Prostate gland (tissue), 2 donors: ENCODE data around the gene GMDS. TPM values are rescaled to one million over a fixed set of nuclear protein-coding genes. Genes with fewer than 3 reads are reported as not detected.

Experiments used
- DNase-seq: peaks from one replicate; pipeline ENCODE4 v3.0.0-alpha.2; 2019; ENCODE audit warnings: low spot score
- H3K27ac ChIP-seq, 2 donors: fragments of 200-600 bp; sonication (generic); 2 replicates each; pipeline ENCODE4 v1.5.1; 2017 to 2019
- H3K27me3 ChIP-seq: fragments of 200-600 bp; sonication (generic); replicated peaks from 2 replicates; pipeline ENCODE4 v1.5.1; 2019; ENCODE audit not compliant: insufficient read depth
- H3K36me3 ChIP-seq, 2 donors: fragments of 200-600 bp; sonication (generic); 1 replicate in 1 of 2; 2 replicates in 1 of 2; pipeline versions ENCODE4 v1.5.1 to v1.8.1; 2017 to 2019
- H3K4me1 ChIP-seq: fragments of 200-600 bp; sonication (generic); replicated peaks from 2 replicates; pipeline ENCODE4 v1.5.1; 2019
- H3K4me3 ChIP-seq, 2 donors: fragments of 200-600 bp; sonication (generic); 2 replicates each; pipeline ENCODE4 v1.5.1; 2017 to 2019
- H3K9me3 ChIP-seq: fragments of 200-600 bp; sonication (generic); 2 replicates; pipeline ENCODE4 v1.5.1; 2017
- CTCF ChIP-seq, 4 experiments: fragments of 200-600 bp in 2 of 4; fragments of 450-650 bp in 2 of 4; sonication (generic) in 2 of 4; IDR thresholded peaks; 1 replicate in 3 of 4; 2 replicates in 1 of 4; pipeline ENCODE4 v1.5.1; 2016 to 2019; ENCODE audit warnings: antibody characterized with exemption in 4 of 4, mild to moderate bottlenecking in 2 of 4, moderate library complexity in 2 of 4
- POLR2A ChIP-seq: fragments of 450-650 bp; IDR thresholded peaks from one replicate; pipeline ENCODE4 v1.6.1; 2016; ENCODE audit warnings: antibody characterized with exemption, mild to moderate bottlenecking
- POLR2AphosphoS5 ChIP-seq: sonication (generic); formaldehyde crosslinking; IDR thresholded peaks from one replicate; pipeline ENCODE4 v1.6.1; 2017; ENCODE audit warnings: antibody characterized with exemption
- WGBS: methylation state at CpG from one replicate; pipeline ENCODE4 v1.1.5; 2018; 5-methylcytosine and 5-hydroxymethylcytosine counted together
- intact Hi-C: fragments of 100-400 bp; cut with DNase I; formaldehyde crosslinking; loops from one replicate; pipeline ENCODE4 v1.14.2; 2022
- total RNA-seq, 2 donors: library from RNA; depleted of rRNA; stranded (reverse); fragments of >200 nt; gene quantifications; one replicate each; pipeline ENCODE4 v1.1.0, GENCODE V29; 2016

The GMDS gene
- total RNA-seq, 2 donors from 2014 or later, result 24.9 to 29.9 TPM

GRCh38 chr6:1950631-1951030, 294.8 kb downstream of the GMDS start:
- Histone ChIP-seq H3K27me3 (no peaks in the 10 kb centered on the region), H3K9me3 (no peaks in the 10 kb centered on the region), H3K4me3 (no peak overlapping the region), H3K4me1 (no peaks in the 10 kb centered on the region), H3K27ac (no peak overlapping the region), H3K36me3 (no peaks in the 10 kb centered on the region)
- TF ChIP-seq POLR2A (no peak), CTCF (IDR thresholded peaks at IDR 0.05) (no peak), POLR2AphosphoS5 (no peak)
- WGBS, result 94% methylated on average over 6 of the region's 6 CpGs
- DNase-seq, result no peak
- intact Hi-C loops, result no loop called here

- no peak for DNase-seq
- no peaks in the 10 kb centered on the region for H3K4me1 ChIP-seq
- WGBS, result 96% methylated on average over 2 of the region's 2 CpGs
- no peak overlapping the region for H3K27ac ChIP-seq
- no peak overlapping the region for H3K4me3 ChIP-seq
- TF ChIP-seq POLR2A (no peak), POLR2AphosphoS5 (no peak), CTCF (IDR thresholded peaks at IDR 0.05) (no peak)
- intact Hi-C loops, result no loop called here
- H3K9me3 ChIP-seq, result no peaks in the 10 kb centered on the region
- no peaks in the 10 kb centered on the region for H3K27me3 ChIP-seq
- H3K36me3 ChIP-seq, result no peaks in the 10 kb centered on the region
Observed at GRCh38 chr6:1949538-1949937, 295.9 kb downstream of the GMDS start.

- H3K27ac ChIP-seq, result no peak overlapping the region
- 98% methylated on average over 4 of the region's 4 CpGs for WGBS
- no peaks in the 10 kb centered on the region for H3K36me3 ChIP-seq
- H3K4me3 ChIP-seq, result no peak overlapping the region
- no peak for TF ChIP-seq POLR2A
- no peak for TF ChIP-seq CTCF (IDR thresholded peaks at IDR 0.05)
- TF ChIP-seq POLR2AphosphoS5, result no peak
- H3K27me3 ChIP-seq, result no peaks in the 10 kb centered on the region
- DNase-seq, result no peak
- intact Hi-C loops, result no loop called here
- no peaks in the 10 kb centered on the region for H3K4me1 ChIP-seq
- no peaks in the 10 kb centered on the region for H3K9me3 ChIP-seq
Observed at GRCh38 chr6:1947922-1948321, 297.5 kb downstream of the GMDS start.

- H3K27me3 ChIP-seq, result no peaks in the 10 kb centered on the region
- H3K27ac ChIP-seq, result no peak overlapping the region
- H3K4me3 ChIP-seq, result no peak overlapping the region
- no peaks in the 10 kb centered on the region for H3K4me1 ChIP-seq
- WGBS, result 71% methylated on average over 3 of the region's 3 CpGs
- no peak for DNase-seq
- TF ChIP-seq POLR2A (no peak), CTCF (IDR thresholded peaks at IDR 0.05) (no peak), POLR2AphosphoS5 (no peak)
- no peaks in the 10 kb centered on the region for H3K9me3 ChIP-seq
- H3K36me3 ChIP-seq, result no peaks in the 10 kb centered on the region
- intact Hi-C loops, result no loop called here
Observed at GRCh38 chr6:1946583-1946982, 298.8 kb downstream of the GMDS start.

- intact Hi-C loops, result no loop called here
- Histone ChIP-seq H3K36me3 (no peaks in the 10 kb centered on the region), H3K4me3 (no peak overlapping the region), H3K4me1 (no peaks in the 10 kb centered on the region), H3K9me3 (no peaks in the 10 kb centered on the region), H3K27ac (no peak overlapping the region), H3K27me3 (no peaks in the 10 kb centered on the region)
- WGBS, result 86% methylated on average over 9 of the region's 9 CpGs
- DNase-seq, result no peak
- TF ChIP-seq POLR2AphosphoS5 (no peak), POLR2A (no peak), CTCF (IDR thresholded peaks at IDR 0.05) (no peak)
Observed at GRCh38 chr6:1945235-1945832, 300.1 kb downstream of the GMDS start.
